Uterus (tissue), 2 donors: ENCODE measurements around the gene SUPT5H.

ENCODE experiments used
- CTCF ChIP-seq, 4 experiments: fragments of 200-600 bp in 2 of 4; fragments of 450-650 bp in 2 of 4; sonication (generic) in 2 of 4; IDR thresholded peaks; one replicate each; pipeline ENCODE4 v1.5.1; 2016 to 2019; ENCODE audit warnings: antibody characterized with exemption in 4 of 4, mild to moderate bottlenecking in 2 of 4, moderate library complexity in 1 of 4
- POLR2A ChIP-seq, 2 donors: fragments of 450-650 bp; IDR thresholded peaks; one replicate each; pipeline ENCODE4 v1.6.1; 2016; ENCODE audit warnings: antibody characterized with exemption in 2 of 2, mild to moderate bottlenecking in 1 of 2, moderate library complexity in 1 of 2

- TF ChIP-seq CTCF (IDR thresholded peaks at IDR 0.05) = no peak
- TF ChIP-seq POLR2A (IDR thresholded peaks at IDR 0.05) = no peak
Measured at GRCh38 chr19:39492788-39493187, 47.4 kb downstream of the SUPT5H start.
